HTR-8/SVneo (cell line): ENCODE measurements around the gene LAP3.

ENCODE experiments used
- DNase-seq: peaks from one replicate; pipeline ENCODE4 v3.0.0; 2011; ENCODE audit warnings: low spot score, mixed read lengths; ENCODE audit not compliant: insufficient read length
- FAIRE-seq: peaks from 2 replicates; lab custom pipeline; 2011; peaks lifted over from hg19 to GRCh38; lab: Jason Lieb, UNC

The LAP3 gene

GRCh38 chr4:17657090-17657489 is 80.1 kb downstream of the LAP3 start:
- FAIRE-seq (no peak), DNase-seq (no peak)
